DMS53 treated with DMSO at 0.1 percent for 48 hours (cell line): ENCODE results near the gene TMEM9.

Source experiments
- DNase-seq: peaks from one replicate; lab custom pipeline; 2025; ENCODE audit not compliant: unreplicated experiment; lab: John Stamatoyannopoulos, UW

Gene TMEM9

DNA sequence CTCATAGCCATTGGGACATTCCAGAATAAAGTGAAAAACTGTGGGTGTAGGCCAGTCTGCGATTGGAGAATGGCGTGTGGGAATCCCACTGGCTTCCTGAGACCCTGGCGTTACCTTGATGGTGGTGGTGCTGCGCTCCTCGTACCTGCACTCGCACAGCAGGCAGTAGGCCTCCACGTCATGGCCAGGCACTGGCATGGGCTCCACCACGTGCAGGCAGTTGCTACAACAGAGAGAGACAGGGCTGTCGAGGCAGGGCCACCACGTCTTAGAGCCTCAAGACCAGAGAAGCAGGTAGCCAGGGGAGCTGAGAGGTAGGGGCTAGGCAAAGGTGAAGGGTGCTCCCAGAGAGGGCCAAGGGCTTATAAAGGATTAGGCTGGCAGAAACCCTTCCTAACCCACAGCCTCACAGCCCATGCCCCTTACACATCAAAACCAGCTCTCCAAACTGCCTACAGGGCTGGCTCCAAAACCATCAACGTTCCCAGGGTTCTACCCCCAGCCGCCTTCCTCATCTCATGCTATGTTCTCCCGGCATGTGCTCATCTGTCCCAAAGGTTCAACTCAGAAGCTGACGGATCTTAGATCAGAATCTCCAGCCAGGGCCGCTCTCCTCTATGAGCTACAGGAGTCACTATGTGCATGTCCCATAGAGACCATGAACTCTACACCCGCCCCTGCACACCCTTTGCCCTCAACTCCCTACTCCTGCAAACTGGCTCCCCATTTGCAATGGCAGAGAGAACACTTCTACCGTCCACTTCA, 7.5 kb downstream of the TMEM9 start:
- no peak for DNase-seq

DNA sequence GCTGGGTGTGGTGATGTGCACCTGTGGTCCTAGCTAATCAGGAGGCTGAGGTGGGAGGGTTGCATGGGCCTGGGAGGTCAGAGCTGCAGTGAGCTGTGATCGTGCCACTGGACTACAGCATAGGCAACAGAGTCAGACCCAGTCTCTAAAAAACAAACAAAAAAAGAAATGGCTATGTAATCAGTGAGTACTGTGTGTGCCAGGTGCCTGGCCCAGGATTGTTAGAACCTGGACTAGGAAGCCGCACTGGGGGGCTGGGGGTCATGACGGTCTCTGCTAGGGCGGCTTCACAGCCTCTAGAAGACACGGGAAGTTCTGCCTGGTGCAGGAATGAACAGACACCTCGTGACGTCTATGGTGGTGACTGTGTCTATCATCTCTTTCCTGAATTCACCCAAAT, 8.5 kb downstream of the TMEM9 start:
- no peak for DNase-seq

DNA sequence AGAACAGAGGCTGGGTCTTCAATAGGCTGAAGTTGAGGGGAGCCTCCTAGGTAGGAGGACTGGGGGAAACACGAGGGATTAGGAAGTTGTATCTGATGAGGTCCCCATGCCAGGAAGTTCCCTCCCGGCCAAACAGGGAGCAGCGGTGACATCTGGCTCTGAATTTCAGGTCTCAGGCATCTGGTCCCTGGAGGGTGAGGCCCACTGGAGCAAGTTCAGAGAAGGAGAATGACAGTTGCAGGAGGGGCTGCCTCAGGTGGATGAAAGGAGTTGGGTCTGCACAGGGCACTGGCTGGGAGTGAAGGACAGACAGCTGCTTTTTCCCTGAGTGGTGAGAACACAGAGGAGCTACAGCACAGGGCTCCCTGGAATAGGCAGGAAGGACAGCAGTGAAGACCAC, 9.1 kb downstream of the TMEM9 start:
- no peak for DNase-seq

DNA sequence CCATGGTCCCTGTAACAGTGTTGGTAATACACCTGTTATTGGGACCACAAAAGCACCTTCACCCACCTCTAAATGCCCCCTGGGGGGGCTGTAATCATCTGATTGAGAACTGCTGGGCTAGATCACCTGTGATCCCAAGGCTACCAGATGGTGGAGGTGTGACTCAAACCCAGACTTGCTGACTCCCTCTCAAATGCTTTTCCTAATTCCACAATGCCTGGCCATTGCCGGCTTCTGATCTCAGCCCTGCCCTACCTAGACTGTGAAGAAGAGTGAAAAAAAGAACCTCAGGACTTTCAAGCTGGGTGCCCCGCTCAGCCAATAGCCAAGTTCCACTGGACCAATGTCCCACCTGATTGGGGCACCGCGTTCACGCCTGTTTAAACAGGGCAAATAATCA, 9.6 kb downstream of the TMEM9 start:
- DNase-seq: no peak

DNA sequence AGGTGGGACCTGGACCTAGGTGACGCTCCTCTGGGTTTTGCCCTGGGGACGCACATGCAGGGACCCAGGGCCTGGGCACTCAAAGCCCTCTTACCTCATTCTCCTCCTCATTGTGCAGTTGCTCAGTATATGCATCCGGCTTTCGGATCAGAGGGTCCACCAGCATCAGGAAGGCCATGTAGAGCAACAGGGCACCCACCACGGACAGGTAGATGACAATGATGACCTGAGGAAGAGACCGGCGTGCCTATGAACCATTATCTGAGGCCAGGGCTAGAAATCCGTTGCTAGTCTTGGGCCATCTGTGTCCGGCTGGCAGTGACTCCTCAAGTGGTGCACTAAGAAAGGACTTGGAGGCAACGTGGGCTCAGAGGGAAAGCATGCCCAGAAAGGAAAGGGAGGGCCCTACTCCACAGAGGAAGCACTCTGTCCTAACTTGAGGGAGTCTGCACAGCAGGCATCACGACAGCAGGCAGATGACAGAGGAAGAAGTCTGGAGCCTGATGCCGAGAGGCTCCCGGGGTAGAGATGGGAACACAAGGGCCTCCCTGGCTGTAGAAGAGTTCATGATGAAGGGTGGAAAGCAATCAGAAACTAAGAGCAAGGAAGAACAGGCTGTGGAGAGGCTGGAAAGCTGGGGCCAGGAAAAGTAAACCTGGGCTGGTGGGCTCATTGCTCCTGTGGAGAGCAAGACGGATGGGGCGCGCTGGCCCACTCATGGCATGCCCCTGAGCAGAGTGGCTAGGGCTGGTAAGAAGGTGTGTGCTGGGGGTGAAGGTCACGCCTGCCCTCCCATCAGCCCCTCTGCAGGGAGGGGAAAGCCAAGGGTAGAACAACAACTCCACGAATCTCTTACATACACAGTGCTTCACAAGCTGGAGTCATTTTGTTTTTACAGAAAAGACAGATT, 10.3 kb downstream of the TMEM9 start:
- DNase-seq: no peak

DNA sequence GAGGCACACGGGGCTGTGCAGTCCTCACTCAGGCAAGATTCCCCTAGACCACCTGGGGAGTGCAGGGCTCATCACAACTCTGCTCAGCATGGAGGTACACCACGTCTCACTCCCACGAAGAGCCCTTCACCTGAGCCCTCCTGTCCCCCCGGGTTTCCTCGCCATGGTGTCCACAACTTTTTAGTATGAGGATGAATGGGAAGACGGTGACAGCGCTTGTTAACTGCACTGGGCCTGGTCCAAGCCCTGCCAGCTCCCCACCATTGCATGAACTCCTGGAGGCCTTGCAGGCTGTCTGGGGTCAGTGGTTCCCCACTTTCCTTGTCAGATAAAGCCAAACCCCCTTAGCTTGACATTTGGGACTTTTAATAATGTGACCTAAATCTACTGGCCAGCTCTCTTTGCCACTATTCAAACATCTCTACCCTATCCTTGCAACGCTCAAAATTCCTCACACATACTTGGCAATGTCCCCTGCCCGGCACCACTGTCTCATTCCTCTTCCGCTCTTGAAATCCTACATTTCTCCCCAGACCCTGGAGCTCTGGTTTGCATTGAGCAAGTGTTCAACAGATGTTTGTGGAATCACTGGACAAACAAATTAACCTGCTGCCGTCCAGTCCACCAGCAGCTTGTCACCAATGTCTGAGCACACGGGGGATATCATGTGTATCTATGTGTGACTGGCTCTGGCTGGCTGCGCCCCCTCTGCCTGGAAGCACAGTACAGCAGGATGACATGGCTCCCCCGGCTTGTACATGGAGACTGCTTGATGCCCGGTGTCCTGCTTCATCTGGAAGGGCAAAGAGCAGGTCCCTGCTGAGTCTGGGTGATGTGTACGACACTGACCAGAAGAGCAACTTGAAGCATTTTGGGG, 11.2 kb downstream of the TMEM9 start:
- no peak for DNase-seq

DNA sequence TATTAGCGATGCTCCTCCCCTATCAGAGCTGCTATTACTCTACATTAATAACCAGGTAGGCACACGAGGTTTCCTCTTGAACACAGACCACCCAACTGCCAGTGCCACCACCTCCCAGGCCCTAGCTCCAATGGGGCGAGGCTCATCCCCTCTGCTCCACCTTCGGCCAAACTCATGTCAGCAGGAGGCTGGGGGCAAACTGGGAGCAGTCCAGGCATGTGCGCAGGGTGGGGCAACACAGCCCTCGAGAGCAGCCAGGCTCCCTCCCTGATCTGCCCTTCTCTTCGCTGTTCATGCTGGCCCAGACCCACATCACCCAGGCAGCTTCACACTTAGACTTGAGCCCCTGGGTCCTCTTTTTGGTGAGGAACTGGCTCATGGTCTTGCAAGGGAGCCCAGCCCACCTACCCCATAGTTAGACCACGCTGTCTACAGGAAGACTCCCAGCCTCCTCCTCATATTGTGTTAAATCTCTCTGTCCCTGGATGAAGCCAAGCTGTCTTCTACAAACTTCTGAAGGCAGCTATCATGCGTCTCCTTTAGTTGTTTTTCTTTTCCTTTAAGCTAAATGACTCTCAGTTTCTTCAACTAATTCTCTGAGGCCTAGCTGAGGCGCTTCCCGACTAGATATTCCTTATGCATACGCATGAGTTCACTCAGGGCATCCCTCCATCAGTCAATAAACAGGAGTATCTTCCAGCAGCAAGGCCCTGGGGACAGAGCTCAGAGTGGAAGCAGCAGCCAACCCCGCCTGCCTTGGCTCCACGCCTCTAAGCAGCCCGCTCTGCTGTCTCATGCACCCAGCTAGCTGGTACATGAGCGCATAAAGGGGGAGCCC, 12.0 kb downstream of the TMEM9 start:
- DNase-seq: no peak

DNA sequence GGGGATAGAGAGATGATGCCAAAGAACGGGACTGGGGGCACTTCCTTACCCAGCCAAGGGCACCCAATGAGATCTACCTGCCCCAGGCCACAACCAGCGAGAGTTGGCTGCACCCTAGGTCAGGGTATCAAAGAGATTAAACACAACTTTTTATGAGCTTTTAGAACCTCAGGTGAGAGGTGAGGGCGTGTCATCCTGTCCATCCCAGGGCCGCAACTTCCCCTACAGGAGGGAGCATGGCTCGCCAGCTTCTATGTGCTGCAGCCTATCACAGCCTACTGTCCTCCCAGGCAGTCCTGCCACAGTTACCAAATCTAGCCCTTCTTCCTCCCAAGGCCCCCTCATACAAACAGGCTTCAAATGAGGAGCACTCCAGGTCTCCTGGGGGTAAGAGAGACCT, 12.9 kb downstream of the TMEM9 start:
- no peak for DNase-seq

DNA sequence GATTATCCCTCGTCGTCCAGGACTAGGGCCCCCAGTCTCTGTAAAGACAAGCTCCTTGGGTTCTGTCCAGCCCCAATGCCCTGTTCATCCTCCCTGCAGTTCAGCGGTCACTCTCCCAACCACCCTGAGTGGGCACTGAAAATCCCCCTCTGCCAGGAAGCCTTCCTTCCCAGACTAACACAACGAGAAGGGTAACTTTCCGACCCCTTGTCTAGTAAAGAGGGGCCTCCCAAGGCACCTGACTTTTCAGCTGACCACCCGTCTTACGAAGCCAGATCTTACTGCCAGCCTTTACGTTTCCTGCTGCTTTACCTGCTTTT, 13.4 kb downstream of the TMEM9 start:
- no peak for DNase-seq

DNA sequence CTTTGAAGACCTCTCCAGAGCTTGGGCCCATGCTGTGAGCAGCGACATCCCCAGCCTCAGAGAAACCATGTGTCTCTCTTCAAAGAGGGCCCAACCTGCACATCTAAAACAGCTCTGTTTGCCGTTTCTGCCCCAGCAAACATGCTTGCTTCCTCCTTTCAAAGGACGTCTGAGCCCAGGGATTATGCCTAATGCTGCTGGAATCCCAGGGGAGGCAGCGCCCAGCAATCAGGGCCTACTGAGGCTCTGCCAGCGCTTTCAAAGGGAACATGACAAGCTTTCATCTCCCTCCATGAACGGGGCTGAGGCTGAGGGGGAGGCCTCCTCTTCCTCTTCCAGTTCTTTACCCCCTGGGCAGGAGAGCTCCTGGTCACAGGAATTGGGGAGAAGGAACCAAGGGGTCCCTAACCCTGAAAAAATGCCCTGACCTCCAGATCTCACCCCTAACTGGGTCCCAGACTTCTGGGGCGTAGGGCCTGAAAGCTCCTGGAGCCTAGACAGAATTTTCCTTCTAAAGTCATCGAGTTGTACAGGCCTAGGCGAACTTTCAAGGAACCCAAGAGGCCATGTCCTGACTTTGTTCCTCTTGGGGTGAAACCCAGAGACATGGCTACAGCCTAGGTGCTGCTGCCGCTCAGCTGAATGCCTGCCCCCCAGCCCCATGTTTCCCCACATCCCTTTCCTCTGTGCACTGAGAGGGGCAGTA, 13.9 kb downstream of the TMEM9 start:
- DNase-seq: no peak

DNA sequence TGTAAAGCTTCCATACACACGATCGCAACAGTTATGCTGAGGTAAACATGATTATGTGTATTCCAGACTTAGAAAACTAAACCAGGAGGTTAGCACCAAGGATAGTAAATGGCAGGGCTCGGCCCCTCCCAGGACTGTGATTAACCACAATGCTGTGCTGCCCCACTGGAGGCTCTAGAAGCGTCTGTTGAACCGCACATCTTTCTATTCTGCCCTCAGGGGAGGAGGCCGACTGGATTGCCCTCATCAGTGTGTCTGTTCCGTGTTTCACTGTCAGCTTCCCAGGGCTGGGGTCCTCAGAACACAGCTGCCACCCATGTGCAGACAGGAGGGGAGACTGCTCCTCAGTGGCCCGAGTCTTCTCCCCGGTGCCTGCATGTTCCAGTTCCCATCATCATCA, 14.5 kb downstream of the TMEM9 start:
- DNase-seq: no peak

DNA sequence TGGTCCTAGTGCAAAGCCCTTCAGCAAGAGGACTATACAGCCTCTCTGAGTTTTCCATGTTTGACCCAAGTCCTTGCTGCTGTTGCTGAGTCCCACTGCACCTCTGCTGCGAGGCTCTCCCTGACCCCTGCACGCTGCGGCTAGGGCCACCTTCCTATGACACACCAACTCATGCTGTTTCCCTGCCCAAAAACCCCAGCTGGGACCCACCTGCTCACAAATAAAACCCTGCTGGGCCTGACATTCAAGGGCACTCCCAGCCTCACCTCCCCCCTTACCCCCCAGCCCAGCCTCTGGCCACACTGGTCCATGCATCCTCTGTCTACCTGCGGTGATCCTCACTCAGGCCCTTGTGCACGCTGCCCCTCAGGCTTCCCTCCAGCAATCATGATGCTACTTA, 15.0 kb downstream of the TMEM9 start:
- DNase-seq: no peak

DNA sequence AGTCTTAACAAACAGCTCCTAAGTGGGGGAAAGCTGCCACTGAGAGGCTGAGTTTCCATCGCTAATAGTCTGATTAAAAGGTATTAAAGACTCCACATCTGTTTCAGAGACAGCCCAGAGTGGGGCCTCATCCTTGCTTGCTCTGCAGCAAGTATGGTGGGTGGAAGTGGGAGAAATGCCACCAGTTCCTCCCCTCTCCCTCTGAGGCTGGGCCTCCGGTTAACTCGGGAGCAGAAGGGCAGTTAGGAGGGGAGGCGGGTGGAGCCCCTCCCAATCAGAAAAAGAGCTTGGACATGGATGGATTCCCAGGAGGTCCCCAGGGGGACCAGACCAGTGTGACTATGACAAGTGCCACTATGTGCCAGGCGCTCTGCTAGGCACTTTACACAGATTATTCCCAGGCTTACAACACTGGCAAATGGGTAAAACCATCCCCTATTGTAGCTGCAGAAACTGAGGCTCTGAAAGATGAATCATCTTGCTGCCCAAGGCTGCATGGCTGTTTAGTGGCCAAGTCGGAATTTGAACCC, 15.9 kb downstream of the TMEM9 start:
- DNase-seq: no peak

DNA sequence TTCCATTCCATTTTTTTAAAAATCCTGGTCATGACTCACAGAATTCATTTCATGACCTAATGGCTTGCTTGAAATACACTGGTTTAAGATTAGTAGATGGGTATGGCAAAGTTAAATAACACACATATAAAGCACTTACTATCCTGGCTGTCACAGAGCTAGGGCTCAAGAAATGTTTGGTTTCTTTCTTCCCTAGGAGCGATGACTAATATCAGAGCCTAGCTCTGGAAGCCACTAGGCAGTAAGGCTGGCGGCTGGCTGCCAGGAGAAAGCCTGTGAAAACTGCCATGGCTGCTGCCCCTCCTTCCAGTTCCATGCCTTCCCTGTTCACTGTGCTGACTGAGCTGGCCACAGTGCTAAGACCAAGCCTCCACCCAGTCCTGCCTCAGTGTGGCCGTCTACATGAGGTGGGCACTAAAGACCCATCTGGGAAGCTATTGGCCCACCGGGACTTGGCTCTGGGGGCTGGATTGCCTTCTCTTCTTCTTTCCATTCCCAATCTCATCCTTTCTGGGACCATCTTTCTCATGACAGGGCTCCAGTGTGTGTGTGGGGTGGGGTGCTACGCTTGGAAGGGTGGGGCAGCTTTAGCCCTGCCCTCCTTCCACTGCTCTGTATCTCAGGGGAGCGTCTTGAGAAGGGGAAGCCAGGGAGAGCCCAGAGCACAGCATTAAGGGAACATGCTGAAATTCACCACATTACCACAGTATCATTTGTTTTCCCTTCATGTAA, 16.5 kb downstream of the TMEM9 start:
- DNase-seq: no peak

DNA sequence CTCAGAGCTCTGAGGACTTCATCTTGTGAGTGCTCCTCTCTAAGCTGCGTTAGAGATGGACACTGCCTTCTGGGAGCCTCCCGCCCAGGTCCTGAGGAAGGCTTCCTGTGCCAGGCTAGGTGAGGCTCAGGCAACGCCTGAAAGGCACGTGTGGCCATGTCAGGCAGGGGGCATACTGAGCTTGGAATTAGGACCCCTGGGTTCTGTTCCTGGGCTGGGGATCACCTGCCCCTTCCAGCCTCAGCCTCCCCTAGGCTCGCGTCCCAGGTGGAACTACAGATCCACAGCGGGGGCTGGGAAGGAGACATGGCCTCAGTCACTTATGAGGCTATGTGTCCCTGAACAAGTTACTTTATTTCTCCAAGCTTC, 17.3 kb downstream of the TMEM9 start:
- no peak for DNase-seq

DNA sequence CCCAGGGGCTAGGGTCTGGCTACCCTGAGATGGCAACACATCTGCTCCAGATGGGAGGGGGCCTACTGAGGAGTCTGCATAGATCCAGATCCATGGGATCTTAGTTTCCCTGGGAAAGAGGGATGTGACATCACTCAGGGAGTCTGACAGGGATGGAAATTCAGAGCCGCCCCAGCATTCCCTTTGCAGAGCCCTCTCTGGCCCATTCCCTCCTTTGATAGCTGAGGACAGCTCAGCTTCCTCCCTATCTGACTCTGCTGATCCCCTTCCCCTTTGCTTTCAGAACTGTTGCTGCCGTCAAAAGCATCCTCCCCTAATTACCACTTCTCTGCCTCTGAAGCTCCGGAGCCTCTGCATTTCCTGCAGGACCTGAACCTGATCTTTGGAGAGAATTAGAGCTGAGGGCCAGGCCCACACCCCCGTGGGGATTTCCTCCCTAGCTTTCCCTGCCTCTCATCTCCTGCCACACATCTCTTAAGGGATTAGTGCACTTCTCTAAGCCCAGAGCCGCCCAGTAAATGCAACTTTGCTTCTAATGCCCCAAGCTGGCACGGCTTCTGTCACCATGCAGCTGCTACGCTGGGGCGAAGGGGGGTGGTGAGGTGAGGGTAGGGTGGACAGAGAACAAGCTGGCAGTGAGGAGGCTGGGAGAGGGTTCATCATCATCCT, 17.8 kb downstream of the TMEM9 start:
- DNase-seq: no peak

DNA sequence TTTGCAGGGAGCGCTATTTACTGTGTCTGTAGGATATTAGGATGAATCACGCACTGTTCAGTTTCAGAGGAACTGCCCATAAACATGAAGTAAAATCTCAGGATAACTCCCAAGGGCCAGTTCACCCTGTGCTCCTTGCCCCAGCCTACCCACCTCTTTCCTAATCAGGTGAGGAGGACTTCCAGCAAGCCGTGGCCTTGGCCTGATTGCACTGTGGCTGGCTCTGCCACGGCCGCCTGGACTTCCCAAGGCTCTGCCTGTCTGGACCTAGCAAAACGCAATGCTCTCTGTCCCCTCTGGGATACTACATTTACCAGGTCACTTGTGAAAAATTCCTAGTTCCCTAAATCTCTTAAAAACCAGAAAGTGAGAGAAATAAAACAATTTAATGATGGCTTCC, 19.9 kb downstream of the TMEM9 start:
- DNase-seq: no peak

DNA sequence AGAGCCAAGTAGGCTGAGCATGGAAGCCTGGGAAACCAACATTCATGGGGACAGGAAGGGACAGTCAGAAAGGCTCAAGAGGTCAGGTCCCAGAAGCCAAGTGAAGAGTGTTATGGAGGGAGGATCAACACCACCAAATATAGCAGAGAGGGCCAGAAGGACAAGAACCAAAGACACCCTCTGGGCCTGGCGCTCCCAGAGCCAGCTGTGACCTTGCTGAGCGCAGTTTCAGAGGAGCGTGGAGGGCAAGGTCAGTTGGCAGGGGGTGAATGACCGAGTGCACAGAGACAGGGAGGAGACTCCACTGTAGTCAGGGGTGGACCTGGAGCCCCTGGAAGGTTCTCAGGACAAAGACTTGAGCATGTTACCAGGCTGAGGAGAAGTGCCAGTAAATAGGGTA, 22.9 kb downstream of the TMEM9 start:
- DNase-seq: no peak

DNA sequence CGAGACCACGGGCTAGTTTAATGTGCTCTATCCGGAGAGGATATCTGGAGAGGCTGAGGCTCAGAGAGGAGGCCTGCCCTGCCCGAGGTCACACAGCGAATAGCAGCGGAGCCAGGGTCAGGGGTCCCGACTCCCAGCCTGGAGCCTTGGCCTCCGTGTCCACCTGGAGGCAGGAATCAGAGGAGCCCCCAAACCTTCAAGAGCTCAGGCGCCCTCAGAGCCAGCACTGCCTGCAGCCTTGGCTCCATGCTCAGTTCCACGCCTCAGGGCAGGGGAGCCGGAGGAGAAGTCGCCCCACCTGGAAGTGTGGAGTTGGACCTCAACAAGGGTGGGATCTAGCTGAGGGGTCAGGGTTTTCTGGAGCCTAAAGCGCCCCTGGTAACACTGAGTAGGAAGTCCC, 25.3 kb downstream of the TMEM9 start:
- no peak for DNase-seq
